Activated naive CD4-positive, alpha-beta T cell (primary cell): Measurements from ENCODE around the gene C1QTNF12.
"Not testable (repeated sequence)": the region's sequence is repeated elsewhere in the genome, so short reads cannot be mapped to it uniquely, and the experiment has no call there.

Experiments
- DNase-seq, 4 experiments: peaks; one replicate each; lab custom pipeline; 2025; lab: John Stamatoyannopoulos, UW

C1QTNF12 gene

DNA sequence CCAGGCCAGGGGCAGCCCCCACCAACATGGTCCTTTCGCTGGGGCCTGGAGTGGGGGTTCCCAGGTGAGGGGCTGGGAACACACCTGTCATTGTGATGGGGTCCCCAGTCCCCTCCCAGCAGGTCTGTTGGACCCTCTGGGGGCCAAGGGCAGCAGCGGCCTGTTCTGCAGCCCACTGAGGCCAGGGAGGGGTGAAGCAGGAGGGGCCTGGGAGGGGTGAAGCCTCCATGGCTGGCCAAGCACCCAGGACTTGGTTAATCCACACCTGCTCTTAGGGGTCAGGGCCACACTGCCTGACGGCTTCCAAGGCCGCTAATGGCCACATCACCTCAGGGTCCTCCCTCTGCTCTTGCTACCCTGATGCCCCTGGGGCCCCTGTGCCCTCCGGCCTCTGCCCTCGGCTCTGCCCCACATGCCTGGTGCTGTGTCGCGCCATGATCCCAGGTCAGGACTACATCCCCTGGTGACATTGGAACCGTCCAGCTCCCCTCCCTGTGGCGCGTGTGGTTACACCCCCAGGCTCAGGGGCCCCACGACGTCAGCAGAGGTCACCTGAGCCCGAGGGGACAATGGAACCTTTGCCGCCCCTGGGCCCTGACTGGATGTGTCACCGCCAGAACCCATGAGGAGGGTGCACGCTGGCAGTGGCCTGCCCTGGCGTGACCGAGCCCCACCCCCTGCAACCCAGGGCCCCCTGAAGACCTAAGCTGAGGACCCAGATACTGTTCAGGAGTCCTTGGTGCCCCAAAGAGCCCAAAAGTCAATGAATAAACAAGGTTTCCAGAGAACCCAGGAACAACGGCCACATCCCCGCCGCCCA, 47.2 kb downstream of the C1QTNF12 start:
- DNase-seq: no peak

DNA sequence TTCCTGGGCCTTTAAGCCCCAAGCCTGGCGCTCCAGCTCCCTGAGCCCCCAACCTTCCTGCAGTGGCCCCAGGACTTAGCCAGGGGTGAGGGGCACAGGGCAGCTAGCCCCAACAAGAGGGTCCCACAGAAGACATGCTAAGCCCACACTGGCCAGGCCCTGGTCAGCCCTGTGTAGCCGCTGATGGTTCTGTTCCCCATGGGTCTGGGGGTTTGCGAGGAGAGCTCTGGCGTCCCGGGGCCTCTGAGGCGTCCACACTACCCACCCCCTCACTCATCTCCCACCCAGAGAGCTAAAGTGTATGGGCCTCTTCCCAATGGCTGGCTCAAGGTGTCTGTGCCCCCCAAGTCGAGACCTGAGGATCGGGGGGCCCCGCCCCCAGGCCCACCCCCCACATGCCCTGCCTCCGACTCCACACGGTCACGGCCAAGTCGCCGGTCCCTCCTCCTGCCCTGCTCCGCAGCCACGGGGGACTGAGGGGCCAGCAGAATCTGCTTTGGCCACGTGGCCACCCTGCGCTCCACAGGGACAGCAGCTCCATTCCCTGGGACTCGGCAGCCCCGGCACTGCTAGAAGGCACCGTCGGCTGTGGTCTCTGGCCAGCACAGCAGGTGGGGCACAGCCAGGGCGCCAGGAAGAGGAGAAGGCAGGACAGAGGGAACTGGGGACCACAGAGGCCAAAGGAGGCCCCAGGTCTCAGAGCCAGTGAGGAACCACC, 47.9 kb downstream of the C1QTNF12 start:
- no peak for DNase-seq

DNA sequence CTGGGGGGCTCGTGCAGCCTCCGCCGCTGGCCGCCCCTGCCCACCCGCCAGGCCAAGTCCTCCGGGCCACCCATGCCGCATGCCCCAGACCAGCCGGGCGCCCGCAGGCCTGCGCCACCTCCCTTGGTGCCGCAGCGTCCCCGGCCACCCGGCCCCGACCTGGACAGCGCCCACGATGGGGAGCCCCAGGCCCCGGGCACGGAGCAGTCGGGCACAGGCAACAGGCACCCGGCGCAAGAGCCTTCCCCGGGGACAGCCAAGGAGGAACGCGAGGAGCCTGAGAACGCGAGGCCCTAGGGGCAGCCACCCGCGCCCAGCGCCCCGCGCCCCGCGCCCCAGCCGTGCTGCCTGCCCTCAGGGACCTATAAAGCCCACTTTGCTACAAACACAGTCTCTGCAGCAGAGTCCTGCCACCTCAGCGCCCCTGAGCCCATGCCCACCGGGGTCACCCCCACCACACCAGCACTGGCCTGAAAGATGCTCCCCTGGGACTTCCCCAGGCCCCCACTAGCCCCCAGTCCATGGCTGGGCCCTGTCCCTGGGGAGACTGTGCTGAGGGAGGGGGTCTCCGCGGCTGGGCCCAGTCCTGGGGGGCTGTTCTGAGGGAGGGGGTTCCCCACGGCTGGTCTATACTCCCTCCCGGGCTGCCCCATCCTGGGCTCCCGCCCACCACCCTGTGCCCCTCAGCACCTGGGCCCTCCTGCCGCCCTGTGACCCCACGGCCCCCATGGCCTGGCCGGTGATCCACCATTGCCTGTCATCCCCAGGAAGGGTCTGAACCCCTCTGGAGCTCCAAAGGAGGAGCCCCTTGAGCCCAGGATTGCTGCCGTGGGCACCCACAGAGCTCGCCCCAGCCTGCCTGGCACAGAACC, 48.7 kb downstream of the C1QTNF12 start:
- DNase-seq: no peak

DNA sequence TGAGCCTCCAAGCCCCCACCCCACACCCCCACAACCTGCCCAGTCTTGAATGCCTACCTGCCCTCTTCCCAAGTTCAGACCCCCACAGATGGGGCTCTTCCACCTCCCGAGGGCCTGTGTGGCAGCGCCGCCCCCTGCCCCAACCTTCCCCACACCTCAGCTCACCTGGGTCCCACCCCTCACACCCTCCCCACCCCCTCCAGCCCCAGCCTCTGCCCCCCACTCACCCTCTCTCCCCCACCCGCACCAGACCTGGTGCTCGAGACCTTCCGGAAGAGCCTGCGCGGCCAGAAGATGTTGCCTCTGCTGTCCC, 49.4 kb downstream of the C1QTNF12 start:
- no peak for DNase-seq

DNA sequence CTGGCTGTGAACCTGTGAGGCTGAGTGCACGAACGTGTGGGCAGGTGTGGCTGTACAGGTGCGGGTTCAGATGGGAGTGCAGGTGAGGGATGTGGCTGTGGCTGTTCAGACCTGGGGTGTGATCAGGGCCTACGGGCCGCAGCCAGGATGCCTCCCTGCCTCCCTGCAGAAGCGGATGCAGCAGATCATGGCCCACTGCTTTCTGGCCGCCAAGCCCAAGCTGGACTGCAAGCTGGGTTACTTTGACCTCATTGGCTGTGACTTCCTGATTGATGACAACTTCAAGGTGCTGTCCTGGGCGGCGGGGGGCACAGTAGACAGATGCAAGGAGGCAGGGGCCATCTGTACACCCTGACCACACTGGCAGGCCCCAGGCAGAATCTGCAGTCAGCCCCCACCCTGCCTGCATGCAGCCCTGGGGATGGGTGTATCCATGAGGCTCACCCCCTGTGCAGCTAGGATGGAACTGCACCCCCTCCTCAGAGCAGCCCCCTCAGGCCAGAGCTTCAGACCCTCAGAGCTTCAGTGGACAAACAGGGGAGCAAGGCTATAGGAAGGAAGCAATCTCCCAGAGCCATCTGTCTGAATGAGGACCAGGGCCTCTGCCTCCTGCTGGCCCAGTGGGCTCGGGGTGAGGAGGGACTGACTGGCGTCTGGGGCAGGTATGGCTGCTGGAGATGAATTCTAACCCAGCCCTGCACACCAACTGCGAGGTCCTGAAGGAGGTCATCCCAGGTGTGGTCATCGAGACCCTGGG, 49.9 kb downstream of the C1QTNF12 start:
- DNase-seq: no peak

DNA sequence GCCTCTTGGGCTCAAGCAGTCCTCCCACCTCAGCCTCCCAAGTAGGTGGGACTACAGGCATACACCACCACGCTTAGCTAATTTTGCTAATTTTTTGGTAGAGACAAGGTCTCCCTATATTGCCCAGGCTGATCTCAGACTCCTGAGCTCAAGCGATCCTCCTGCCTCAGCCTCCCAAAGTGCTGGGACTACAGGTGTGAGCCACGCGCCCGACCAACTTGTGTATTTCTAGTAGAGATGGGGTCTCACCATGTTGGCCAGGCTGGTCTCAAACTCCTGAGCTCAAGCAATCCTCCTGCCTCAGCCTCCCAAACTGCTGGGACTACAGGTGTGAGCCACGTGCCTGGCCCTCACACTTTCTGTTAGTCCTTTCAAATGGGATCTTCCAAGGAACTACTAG, 50.8 kb downstream of the C1QTNF12 start:
- not testable (repeated sequence) for DNase-seq

DNA sequence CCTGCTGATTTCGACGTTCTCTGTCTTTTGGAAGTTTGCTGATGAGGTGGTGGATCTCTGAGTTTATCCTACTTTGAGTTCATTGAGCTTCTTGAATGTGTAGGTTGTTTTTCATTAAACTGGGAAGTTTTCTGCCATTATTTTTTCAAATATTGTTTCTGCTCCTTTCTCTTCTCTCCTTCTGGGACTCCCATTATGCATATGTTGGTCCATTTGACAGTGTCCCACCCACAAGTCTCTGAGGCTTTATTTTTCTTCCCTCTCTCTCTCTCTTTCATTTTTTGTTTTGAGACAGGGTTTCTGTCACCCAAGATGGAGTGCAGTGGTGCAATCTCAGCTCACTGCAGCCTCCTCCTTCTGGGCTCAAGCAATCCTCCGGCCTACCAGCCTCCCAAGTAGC, 51.8 kb downstream of the C1QTNF12 start:
- DNase-seq: no peak
